Ishikawa (cell line): ENCODE measurements around the gene CFAP54.

ENCODE experiments used
- CEBPB ChIP-seq: IDR thresholded peaks from 2 replicates; pipeline ENCODE4 v1.6.1; 2012
- EP300 ChIP-seq: IDR thresholded peaks from 2 replicates; pipeline ENCODE4 v1.6.1; 2012; ENCODE audit warnings: borderline replicate concordance
- NFIC ChIP-seq: IDR thresholded peaks from 2 replicates; pipeline ENCODE4 v1.6.1; 2012
- RAD21 ChIP-seq: IDR thresholded peaks from 2 replicates; pipeline ENCODE4 v1.6.1; 2012; ENCODE audit warnings: low read depth
- TAF1 ChIP-seq: IDR thresholded peaks from 2 replicates; pipeline ENCODE4 v1.6.1; 2012; ENCODE audit warnings: low read depth, mild to moderate bottlenecking
- YY1 ChIP-seq: IDR thresholded peaks from 2 replicates; pipeline ENCODE4 v1.6.1; 2012; ENCODE audit warnings: low read depth
- TF ChIP-seq, protein P1 (sequence below): IDR thresholded peaks from 2 replicates; pipeline ENCODE4 v1.6.1; 2012
- TF ChIP-seq, protein P2 (sequence below): IDR thresholded peaks from 2 replicates; pipeline ENCODE4 v1.6.1; 2012; ENCODE audit warnings: low read depth, mild to moderate bottlenecking
- TF ChIP-seq, protein P3 (sequence below): IDR thresholded peaks from 2 replicates; pipeline ENCODE4 v1.6.1; 2012

DNA sequence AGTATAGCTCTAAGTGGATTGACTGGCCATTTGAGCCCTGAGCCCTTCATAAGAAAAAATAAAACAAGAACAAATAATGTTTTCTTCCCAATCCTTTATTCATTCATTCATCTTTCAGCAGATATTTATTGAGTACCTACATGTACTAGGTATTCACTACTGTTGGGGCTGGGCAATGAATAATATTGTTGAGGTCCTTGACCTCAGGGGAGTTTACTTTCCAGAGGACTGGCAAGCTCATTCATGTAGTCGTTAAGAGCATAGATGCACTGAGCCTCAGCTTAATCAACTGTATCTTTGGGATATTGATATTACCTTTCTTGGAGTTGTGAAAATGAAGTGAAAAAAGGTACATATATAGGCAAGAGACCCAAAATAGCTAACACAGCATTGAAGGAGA, 7.6 kb downstream of the CFAP54 start:
- TF ChIP-seq EP300 (no peak), YY1 (no peak), TAF1 (no peak), CEBPB (no peak), NFIC (no peak), RAD21 (no peak)
- TF ChIP-seq, protein P1, sequence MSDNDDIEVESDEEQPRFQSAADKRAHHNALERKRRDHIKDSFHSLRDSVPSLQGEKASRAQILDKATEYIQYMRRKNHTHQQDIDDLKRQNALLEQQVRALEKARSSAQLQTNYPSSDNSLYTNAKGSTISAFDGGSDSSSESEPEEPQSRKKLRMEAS = no peak
- TF ChIP-seq, protein P2, sequence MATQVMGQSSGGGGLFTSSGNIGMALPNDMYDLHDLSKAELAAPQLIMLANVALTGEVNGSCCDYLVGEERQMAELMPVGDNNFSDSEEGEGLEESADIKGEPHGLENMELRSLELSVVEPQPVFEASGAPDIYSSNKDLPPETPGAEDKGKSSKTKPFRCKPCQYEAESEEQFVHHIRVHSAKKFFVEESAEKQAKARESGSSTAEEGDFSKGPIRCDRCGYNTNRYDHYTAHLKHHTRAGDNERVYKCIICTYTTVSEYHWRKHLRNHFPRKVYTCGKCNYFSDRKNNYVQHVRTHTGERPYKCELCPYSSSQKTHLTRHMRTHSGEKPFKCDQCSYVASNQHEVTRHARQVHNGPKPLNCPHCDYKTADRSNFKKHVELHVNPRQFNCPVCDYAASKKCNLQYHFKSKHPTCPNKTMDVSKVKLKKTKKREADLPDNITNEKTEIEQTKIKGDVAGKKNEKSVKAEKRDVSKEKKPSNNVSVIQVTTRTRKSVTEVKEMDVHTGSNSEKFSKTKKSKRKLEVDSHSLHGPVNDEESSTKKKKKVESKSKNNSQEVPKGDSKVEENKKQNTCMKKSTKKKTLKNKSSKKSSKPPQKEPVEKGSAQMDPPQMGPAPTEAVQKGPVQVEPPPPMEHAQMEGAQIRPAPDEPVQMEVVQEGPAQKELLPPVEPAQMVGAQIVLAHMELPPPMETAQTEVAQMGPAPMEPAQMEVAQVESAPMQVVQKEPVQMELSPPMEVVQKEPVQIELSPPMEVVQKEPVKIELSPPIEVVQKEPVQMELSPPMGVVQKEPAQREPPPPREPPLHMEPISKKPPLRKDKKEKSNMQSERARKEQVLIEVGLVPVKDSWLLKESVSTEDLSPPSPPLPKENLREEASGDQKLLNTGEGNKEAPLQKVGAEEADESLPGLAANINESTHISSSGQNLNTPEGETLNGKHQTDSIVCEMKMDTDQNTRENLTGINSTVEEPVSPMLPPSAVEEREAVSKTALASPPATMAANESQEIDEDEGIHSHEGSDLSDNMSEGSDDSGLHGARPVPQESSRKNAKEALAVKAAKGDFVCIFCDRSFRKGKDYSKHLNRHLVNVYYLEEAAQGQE = no peak
- TF ChIP-seq, protein P3, sequence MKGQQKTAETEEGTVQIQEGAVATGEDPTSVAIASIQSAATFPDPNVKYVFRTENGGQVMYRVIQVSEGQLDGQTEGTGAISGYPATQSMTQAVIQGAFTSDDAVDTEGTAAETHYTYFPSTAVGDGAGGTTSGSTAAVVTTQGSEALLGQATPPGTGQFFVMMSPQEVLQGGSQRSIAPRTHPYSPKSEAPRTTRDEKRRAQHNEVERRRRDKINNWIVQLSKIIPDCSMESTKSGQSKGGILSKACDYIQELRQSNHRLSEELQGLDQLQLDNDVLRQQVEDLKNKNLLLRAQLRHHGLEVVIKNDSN = no peak
